ENCODE data around the gene NHEJ1. TPM values are rescaled to one million over a fixed set of nuclear protein-coding genes. Genes with fewer than 3 reads are reported as not detected.

The NHEJ1 gene
- total and polyA plus RNA-seq, 4 donors = 8.4 to 21.1 (median 12.5) TPM

- H3K9ac ChIP-seq (ENCODE audit: insufficient read depth in 1 of 2, low read length in 2 of 2) = no peak overlapping the region
- no peak for TF ChIP-seq CTCF (IDR thresholded peaks at IDR 0.05; ENCODE audit: control extremely low read depth, extremely low read depth)
- 32 to 54% methylated on average over 7 of the region's 7 CpGs for WGBS, 2 donors
- H3K4me3 ChIP-seq = no peak overlapping the region
- no peaks in the 10 kb centered on the region for H3K9me3 ChIP-seq (ENCODE audit: control insufficient read depth in 4 of 4, insufficient read depth in 3 of 4, low read length in 3 of 4)
- ATAC-seq (ENCODE audit: insufficient read depth, low FRiP score) = no peak
- H3K27me3 ChIP-seq (ENCODE audit: control insufficient read depth in 3 of 3, insufficient read depth in 3 of 3, low read length in 2 of 3) = no peaks in the 10 kb centered on the region
- no peak overlapping the region for H3K27ac ChIP-seq (ENCODE audit: low read depth in 1 of 2, low read length in 1 of 2)
- peaks cover 0 to 19% (median 13%) of the 10 kb centered on the region in 5 donors for H3K4me1 ChIP-seq (ENCODE audit: control insufficient read depth in 5 of 5, insufficient read depth in 5 of 5, low read length in 5 of 5)
- peaks cover 0 to 2% (median 0%) of the 10 kb centered on the region in 4 donors for H3K36me3 ChIP-seq (ENCODE audit: control insufficient read depth in 4 of 4, insufficient read depth in 4 of 4, low read length in 4 of 4)
- DNase-seq = no peak
Measured at GRCh38 chr2:219128396-219128795, 32.2 kb downstream of the NHEJ1 start.

- no peak overlapping the region for H3K9ac ChIP-seq (ENCODE audit: insufficient read depth in 1 of 2, low read length in 2 of 2)
- no peak overlapping the region for H3K27ac ChIP-seq (ENCODE audit: low read depth in 1 of 2, low read length in 1 of 2)
- H3K9me3 ChIP-seq (ENCODE audit: control insufficient read depth in 4 of 4, insufficient read depth in 3 of 4, low read length in 3 of 4) = no peaks in the 10 kb centered on the region
- no peak for DNase-seq
- no peak for ATAC-seq (ENCODE audit: insufficient read depth, low FRiP score)
- no peaks in the 10 kb centered on the region for H3K27me3 ChIP-seq (ENCODE audit: control insufficient read depth in 3 of 3, insufficient read depth in 3 of 3, low read length in 2 of 3)
- WGBS, 2 donors = 69 to 82% methylated on average over 2 of the region's 2 CpGs
- H3K4me3 ChIP-seq = no peak overlapping the region
- TF ChIP-seq CTCF (IDR thresholded peaks at IDR 0.05; ENCODE audit: control extremely low read depth, extremely low read depth) = no peak
- H3K4me1 ChIP-seq (ENCODE audit: control insufficient read depth in 5 of 5, insufficient read depth in 5 of 5, low read length in 5 of 5) = peaks cover 0 to 23% (median 13%) of the 10 kb centered on the region in 5 donors
- H3K36me3 ChIP-seq (ENCODE audit: control insufficient read depth in 4 of 4, insufficient read depth in 4 of 4, low read length in 4 of 4) = peaks cover 0 to 2% (median 0%) of the 10 kb centered on the region in 4 donors
Measured at GRCh38 chr2:219127037-219127635, 33.5 kb downstream of the NHEJ1 start.

GRCh38 chr2:219126555-219126954 is 34.1 kb downstream of the NHEJ1 start:
- no peaks in the 10 kb centered on the region for H3K9me3 ChIP-seq (ENCODE audit: control insufficient read depth in 4 of 4, insufficient read depth in 3 of 4, low read length in 3 of 4)
- no peak overlapping the region for H3K27ac ChIP-seq (ENCODE audit: low read depth in 1 of 2, low read length in 1 of 2)
- peaks cover 0 to 23% (median 13%) of the 10 kb centered on the region in 5 donors for H3K4me1 ChIP-seq (ENCODE audit: control insufficient read depth in 5 of 5, insufficient read depth in 5 of 5, low read length in 5 of 5)
- 46 to 71% methylated on average over 3 of the region's 3 CpGs for WGBS, 2 donors
- no peak overlapping the region for H3K4me3 ChIP-seq
- H3K27me3 ChIP-seq (ENCODE audit: control insufficient read depth in 3 of 3, insufficient read depth in 3 of 3, low read length in 2 of 3) = no peaks in the 10 kb centered on the region
- ATAC-seq (ENCODE audit: insufficient read depth, low FRiP score) (no peak), DNase-seq (no peak)
- H3K36me3 ChIP-seq (ENCODE audit: control insufficient read depth in 4 of 4, insufficient read depth in 4 of 4, low read length in 4 of 4) = peaks cover 0 to 2% (median 0%) of the 10 kb centered on the region in 4 donors
- no peak for TF ChIP-seq CTCF (IDR thresholded peaks at IDR 0.05; ENCODE audit: control extremely low read depth, extremely low read depth)
- no peak overlapping the region for H3K9ac ChIP-seq (ENCODE audit: insufficient read depth in 1 of 2, low read length in 2 of 2)

GRCh38 chr2:219125886-219126270 is 34.7 kb downstream of the NHEJ1 start:
- H3K36me3 ChIP-seq (ENCODE audit: control insufficient read depth in 4 of 4, insufficient read depth in 4 of 4, low read length in 4 of 4) = peaks cover 0 to 2% (median 0%) of the 10 kb centered on the region in 4 donors
- peaks cover 0 to 20% (median 13%) of the 10 kb centered on the region in 5 donors for H3K4me1 ChIP-seq (ENCODE audit: control insufficient read depth in 5 of 5, insufficient read depth in 5 of 5, low read length in 5 of 5)
- H3K27me3 ChIP-seq (ENCODE audit: control insufficient read depth in 3 of 3, insufficient read depth in 3 of 3, low read length in 2 of 3) = no peaks in the 10 kb centered on the region
- no peak for TF ChIP-seq CTCF (IDR thresholded peaks at IDR 0.05; ENCODE audit: control extremely low read depth, extremely low read depth)
- no peak overlapping the region for H3K9ac ChIP-seq (ENCODE audit: insufficient read depth in 1 of 2, low read length in 2 of 2)
- ATAC-seq (ENCODE audit: insufficient read depth, low FRiP score) (no peak), DNase-seq (no peak)
- no peak overlapping the region for H3K4me3 ChIP-seq
- H3K27ac ChIP-seq (ENCODE audit: low read depth in 1 of 2, low read length in 1 of 2) = no peak overlapping the region
- no peaks in the 10 kb centered on the region for H3K9me3 ChIP-seq (ENCODE audit: control insufficient read depth in 4 of 4, insufficient read depth in 3 of 4, low read length in 3 of 4)
- 92 to 97% methylated on average over 1 of the region's 1 CpG for WGBS, 2 donors

Measured in lung (tissue), 12 donors.